Renal cortical epithelial cell (primary cell): Measurements from ENCODE around the gene PSG5. TPM values are rescaled to one million over a fixed set of nuclear protein-coding genes. Genes with fewer than 3 reads are reported as not detected.

Source experiments
- total RNA-seq: library from RNA; depleted of rRNA; stranded (reverse); fragments of >200 nt; gene quantifications from 2 replicates; pipeline ENCODE4 v1.2.3, GENCODE V29; 2014

PSG5 gene
- total RNA-seq, 1 donor from 2014 or later: 8.4 TPM

Other genes starting within 250 kb of the PSG5 start
- not detected in 2 replicates for gene PSG7, start 249.3 kb downstream of the PSG5 start, total RNA-seq
- not detected in 2 replicates for gene PSG11, start 160.1 kb downstream of the PSG5 start, total RNA-seq
- gene PSG2, start 103.8 kb downstream of the PSG5 start, total RNA-seq: not detected in 2 replicates
- gene PSG4, start 19.1 kb upstream of the PSG5 start, total RNA-seq: 3.6 and 22.4 TPM in 2 replicates
- gene PSG9, start 83.0 kb upstream of the PSG5 start, total RNA-seq: 1.1 and 2.1 TPM in 2 replicates
- 1.7 and 2.5 TPM in 2 replicates for gene CD177, start 167.2 kb upstream of the PSG5 start, total RNA-seq
- gene TEX101, start 228.4 kb upstream of the PSG5 start, total RNA-seq: not detected in 2 replicates